Activated T-helper 17 cell treated with anti-CD3 and anti-CD28 coated beads, Interleukin-2, amount 50 U/mL, for 72 hours (primary cell): Measurements from ENCODE around the gene HCFC1. TPM values are rescaled to one million over a fixed set of nuclear protein-coding genes. Genes with fewer than 3 reads are reported as not detected.

Experiments
- ATAC-seq: fragments of 150-1000 bp; cut with Tn5 transposase; replicated peaks from 2 replicates; pipeline ENCODE4 v1.10.0; 2021; ENCODE audit warnings: mild to moderate bottlenecking, moderate library complexity
- H3K27ac Mint-ChIP-seq: one replicate; pipeline ENCODE4 v1.8.0; 2022; ENCODE audit warnings: mixed read lengths
- H3K27me3 Mint-ChIP-seq: one replicate; pipeline ENCODE4 v1.8.0; 2022; ENCODE audit warnings: mixed read lengths
- H3K36me3 Mint-ChIP-seq: one replicate; pipeline ENCODE4 v1.8.0; 2022; ENCODE audit warnings: low read depth, mild to moderate bottlenecking, mixed read lengths
- H3K4me1 Mint-ChIP-seq: one replicate; pipeline ENCODE4 v1.8.0; 2022; ENCODE audit warnings: mixed read lengths
- H3K4me3 Mint-ChIP-seq: one replicate; pipeline ENCODE4 v1.8.0; 2022; ENCODE audit warnings: mild to moderate bottlenecking, mixed read lengths
- H3K9me3 Mint-ChIP-seq: one replicate; pipeline ENCODE4 v1.8.0; 2022; ENCODE audit warnings: mixed read lengths
- total RNA-seq, 2 donors: library from RNA; stranded (reverse); gene quantifications; one replicate each; pipeline ENCODE4 v1.2.3, GENCODE V29; 2022

Gene HCFC1
- total RNA-seq, 2 donors from 2014 or later, result 85.5 to 134 TPM

- ATAC-seq, result no peak
- no peaks in the 10 kb centered on the region for H3K9me3 Mint-ChIP-seq
- H3K27ac Mint-ChIP-seq, result peak overlapping the region; percentile 83
- H3K4me1 Mint-ChIP-seq, result peaks cover 4% of the 10 kb centered on the region
- H3K4me3 Mint-ChIP-seq, result peak overlapping the region; percentile 88
- no peaks in the 10 kb centered on the region for H3K27me3 Mint-ChIP-seq
- peaks cover 37% of the 10 kb centered on the region for H3K36me3 Mint-ChIP-seq
Observed at GRCh38 chrX:153925387-153925738, 46.3 kb downstream of the HCFC1 start.

GRCh38 chrX:153924149-153924861, 47.3 kb downstream of the HCFC1 start:
- no peaks in the 10 kb centered on the region for H3K27me3 Mint-ChIP-seq
- H3K4me1 Mint-ChIP-seq, result peaks cover 4% of the 10 kb centered on the region
- H3K9me3 Mint-ChIP-seq, result no peaks in the 10 kb centered on the region
- H3K27ac Mint-ChIP-seq, result peak overlapping the region; percentile 83
- peak overlapping the region; percentile 88 for H3K4me3 Mint-ChIP-seq
- ATAC-seq, result no peak
- H3K36me3 Mint-ChIP-seq, result peaks cover 47% of the 10 kb centered on the region

GRCh38 chrX:153922932-153923857, 48.4 kb downstream of the HCFC1 start:
- Mint-ChIP-seq H3K36me3 (peaks cover 38% of the 10 kb centered on the region), H3K9me3 (no peaks in the 10 kb centered on the region), H3K27ac (peak overlapping the region; percentile 83), H3K4me3 (peak overlapping the region; percentile 88), H3K27me3 (no peaks in the 10 kb centered on the region), H3K4me1 (peaks cover 4% of the 10 kb centered on the region)
- no peak for ATAC-seq

DNA sequence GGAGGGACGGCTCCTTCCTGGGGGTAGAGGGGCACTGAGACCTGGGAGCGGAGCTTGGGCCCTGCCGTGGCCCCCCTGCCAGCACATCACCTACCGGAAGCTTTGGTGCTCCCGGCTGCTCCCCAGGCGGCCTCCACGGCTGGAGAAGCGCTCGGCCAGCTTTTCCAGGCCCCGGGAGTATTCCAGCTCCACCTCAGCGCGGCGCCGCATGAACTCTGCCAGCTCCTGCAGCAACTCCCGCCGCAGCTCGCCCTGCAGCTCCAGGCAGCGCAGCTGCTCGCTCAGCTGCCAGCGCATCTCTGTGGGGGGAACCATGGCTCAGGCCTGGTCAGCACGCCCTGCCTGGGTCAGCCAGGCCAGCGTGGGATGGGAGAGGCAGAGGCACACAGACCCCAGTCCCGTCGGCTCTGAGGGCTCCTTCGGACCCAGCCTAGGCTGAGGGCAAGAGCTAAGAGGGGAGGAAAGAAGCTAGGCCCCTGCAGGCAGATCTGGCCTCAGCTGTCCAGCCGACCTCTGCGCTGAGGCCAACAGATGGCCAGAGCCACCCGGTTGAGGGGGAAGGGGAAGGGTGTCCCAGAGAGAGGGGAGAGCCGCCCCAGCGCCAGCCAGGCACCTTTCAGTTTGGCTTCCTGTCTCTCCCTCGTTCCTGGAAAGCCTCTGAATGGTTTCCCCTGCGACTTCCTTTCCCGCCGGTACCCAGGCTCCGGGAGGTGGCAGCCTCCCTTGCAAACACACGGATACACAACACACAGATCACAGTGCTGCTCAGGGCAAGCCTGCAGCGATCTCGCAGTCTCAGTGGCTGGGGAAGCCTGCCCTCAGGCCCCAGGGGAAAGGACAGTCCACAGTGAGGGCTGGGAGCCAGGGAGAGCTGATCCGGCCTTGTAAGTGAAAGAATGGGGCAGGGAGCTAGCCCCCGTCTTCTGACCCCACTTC, 49.8 kb downstream of the HCFC1 start:
- no peak for ATAC-seq
- Mint-ChIP-seq H3K27ac (peak overlapping the region; percentile 72), H3K27me3 (no peaks in the 10 kb centered on the region), H3K4me3 (peak overlapping the region; percentile 88), H3K36me3 (peaks cover 48% of the 10 kb centered on the region), H3K9me3 (no peaks in the 10 kb centered on the region), H3K4me1 (peaks cover 4% of the 10 kb centered on the region)

DNA sequence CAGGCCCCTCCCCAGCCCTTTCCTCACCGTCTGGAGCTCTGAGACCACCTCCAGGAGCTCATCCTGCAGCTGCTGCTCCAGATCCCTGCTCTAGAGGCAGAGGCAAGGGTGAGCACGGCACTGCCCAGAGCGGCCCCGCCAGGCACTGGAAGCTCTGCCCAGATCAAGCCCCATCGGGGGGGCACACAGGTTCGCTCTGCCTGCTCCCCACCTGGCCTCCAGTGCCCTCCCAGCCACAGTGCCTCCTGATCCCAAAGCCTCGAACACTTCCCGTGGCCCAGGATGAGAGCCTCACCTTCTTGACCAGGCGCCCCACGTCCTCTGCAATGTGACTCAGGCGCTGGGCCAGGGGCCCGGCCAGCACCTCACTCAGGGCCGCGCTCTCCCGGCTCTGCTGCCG, 50.5 kb downstream of the HCFC1 start:
- H3K27me3 Mint-ChIP-seq, result no peaks in the 10 kb centered on the region
- no peak overlapping the region for H3K27ac Mint-ChIP-seq
- peaks cover 4% of the 10 kb centered on the region for H3K4me1 Mint-ChIP-seq
- no peak for ATAC-seq
- no peak overlapping the region for H3K4me3 Mint-ChIP-seq
- H3K36me3 Mint-ChIP-seq, result peaks cover 55% of the 10 kb centered on the region
- no peaks in the 10 kb centered on the region for H3K9me3 Mint-ChIP-seq

DNA sequence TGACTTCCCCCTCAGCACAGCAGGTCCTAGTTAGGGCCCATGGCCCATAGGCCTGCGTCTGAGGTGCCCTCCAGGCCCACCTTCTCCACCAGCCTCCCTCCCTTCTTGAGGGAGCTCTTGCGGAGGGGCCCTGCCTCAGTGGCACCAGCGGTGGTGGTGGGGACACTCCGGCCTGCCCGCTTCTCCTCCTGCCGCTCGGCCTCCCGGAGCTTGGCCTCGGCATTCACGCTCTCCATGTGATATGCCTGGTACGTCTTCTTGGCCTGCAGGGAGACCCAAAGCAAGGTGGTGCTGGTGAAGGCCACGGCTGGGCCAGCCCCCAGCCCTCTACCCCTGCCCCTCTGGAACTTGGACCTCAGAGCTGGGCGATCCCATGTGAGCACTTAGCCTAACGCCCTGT, 51.1 kb downstream of the HCFC1 start:
- Mint-ChIP-seq H3K4me1 (peaks cover 4% of the 10 kb centered on the region), H3K27ac (no peak overlapping the region), H3K9me3 (no peaks in the 10 kb centered on the region), H3K36me3 (peaks cover 60% of the 10 kb centered on the region), H3K4me3 (no peak overlapping the region), H3K27me3 (no peaks in the 10 kb centered on the region)
- ATAC-seq, result no peak

DNA sequence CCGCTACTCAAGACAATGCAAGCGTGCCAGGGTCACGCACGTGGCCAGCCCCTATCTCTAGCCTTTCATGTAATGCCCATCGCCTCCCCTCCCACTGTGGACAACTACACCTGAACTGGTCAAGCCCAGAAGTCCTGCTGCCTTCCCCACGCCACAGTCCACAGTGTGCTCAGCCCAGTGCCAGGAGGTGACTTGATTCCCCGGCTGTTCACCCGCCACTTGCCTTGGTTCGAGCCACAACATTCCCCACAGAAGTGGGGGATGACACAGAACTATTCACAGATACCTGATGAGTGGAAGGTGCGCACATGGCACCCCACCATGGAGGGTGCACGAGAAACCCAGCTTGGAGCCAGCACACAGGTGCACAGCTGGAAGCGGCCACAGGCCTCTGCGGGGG, 52.3 kb downstream of the HCFC1 start:
- H3K27me3 Mint-ChIP-seq, result no peaks in the 10 kb centered on the region
- no peaks in the 10 kb centered on the region for H3K9me3 Mint-ChIP-seq
- H3K27ac Mint-ChIP-seq, result no peak overlapping the region
- no peak overlapping the region for H3K4me3 Mint-ChIP-seq
- ATAC-seq, result no peak
- H3K36me3 Mint-ChIP-seq, result peaks cover 64% of the 10 kb centered on the region
- H3K4me1 Mint-ChIP-seq, result peaks cover 4% of the 10 kb centered on the region

- Mint-ChIP-seq H3K27ac (no peak overlapping the region), H3K4me3 (no peak overlapping the region), H3K36me3 (peaks cover 60% of the 10 kb centered on the region), H3K9me3 (no peaks in the 10 kb centered on the region), H3K27me3 (no peaks in the 10 kb centered on the region), H3K4me1 (peaks cover 4% of the 10 kb centered on the region)
- ATAC-seq, result no peak
Observed at GRCh38 chrX:153917869-153918268, 53.7 kb downstream of the HCFC1 start.

GRCh38 chrX:153913701-153914100, 57.9 kb downstream of the HCFC1 start:
- H3K27ac Mint-ChIP-seq, result no peak overlapping the region
- H3K27me3 Mint-ChIP-seq, result no peaks in the 10 kb centered on the region

DNA sequence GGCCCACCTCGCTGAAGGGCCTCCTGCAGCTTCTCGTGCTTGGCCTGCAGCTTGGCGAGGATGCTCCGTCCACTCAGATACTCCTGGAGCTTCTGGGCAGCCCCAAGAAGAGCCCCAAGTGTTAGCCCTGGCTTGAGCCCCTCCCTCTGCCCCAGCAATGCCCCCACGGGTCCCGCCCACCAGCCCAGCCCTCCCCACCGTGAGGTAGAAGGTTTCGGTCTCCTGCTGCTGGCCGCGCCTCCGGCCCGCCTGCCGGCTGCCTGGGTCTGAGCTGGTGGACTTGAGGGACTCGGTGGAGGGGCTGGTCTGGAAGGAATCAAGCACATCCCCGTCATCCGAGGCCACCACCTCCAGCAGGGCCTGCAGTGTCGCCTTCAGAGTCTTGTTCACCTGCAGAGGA, 58.4 kb downstream of the HCFC1 start:
- no peaks in the 10 kb centered on the region for H3K27me3 Mint-ChIP-seq
- no peaks in the 10 kb centered on the region for H3K4me1 Mint-ChIP-seq
- no peak overlapping the region for H3K27ac Mint-ChIP-seq
- no peak for ATAC-seq
- no peak overlapping the region for H3K4me3 Mint-ChIP-seq
- no peaks in the 10 kb centered on the region for H3K9me3 Mint-ChIP-seq
- H3K36me3 Mint-ChIP-seq, result peaks cover 56% of the 10 kb centered on the region

More at GRCh38 chrX:153913701-153914100, 57.9 kb downstream of the HCFC1 start:
- no peaks in the 10 kb centered on the region for H3K4me1 Mint-ChIP-seq
- peaks cover 57% of the 10 kb centered on the region for H3K36me3 Mint-ChIP-seq
- ATAC-seq, result no peak
- H3K9me3 Mint-ChIP-seq, result no peaks in the 10 kb centered on the region
- H3K4me3 Mint-ChIP-seq, result no peak overlapping the region

GRCh38 chrX:153911798-153912197, 59.8 kb downstream of the HCFC1 start:
- Mint-ChIP-seq H3K36me3 (peaks cover 46% of the 10 kb centered on the region), H3K4me3 (no peak overlapping the region), H3K4me1 (no peaks in the 10 kb centered on the region), H3K27ac (peak overlapping the region; percentile 70), H3K9me3 (no peaks in the 10 kb centered on the region), H3K27me3 (no peaks in the 10 kb centered on the region)
- no peak for ATAC-seq

DNA sequence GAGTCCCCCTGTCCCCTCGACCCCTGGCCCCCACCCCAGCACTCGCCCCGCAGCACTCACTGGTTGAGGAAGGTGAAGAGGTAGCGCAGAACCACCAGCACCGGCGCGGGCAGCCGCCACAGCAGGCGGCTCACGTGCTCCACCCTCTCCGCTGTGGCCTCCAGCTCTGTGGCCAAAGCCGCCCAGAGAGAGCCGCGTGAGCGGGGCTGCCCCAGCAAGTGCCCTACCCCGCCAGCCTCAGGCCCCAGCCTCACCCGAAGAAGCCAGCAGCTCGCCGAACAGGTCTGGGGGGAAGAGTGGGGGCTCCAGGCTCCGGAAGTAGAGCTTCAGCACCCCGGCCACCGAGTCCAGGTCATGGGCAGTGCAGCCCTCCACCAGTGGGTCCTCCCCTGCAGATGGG, 61.2 kb downstream of the HCFC1 start:
- Mint-ChIP-seq H3K27me3 (no peaks in the 10 kb centered on the region), H3K36me3 (peaks cover 33% of the 10 kb centered on the region), H3K9me3 (no peaks in the 10 kb centered on the region), H3K4me3 (no peak overlapping the region), H3K27ac (no peak overlapping the region), H3K4me1 (peaks cover 6% of the 10 kb centered on the region)
- ATAC-seq, result no peak

- H3K4me3 Mint-ChIP-seq, result no peak overlapping the region
- no peak overlapping the region for H3K27ac Mint-ChIP-seq
- ATAC-seq, result no peak
- H3K36me3 Mint-ChIP-seq, result peaks cover 31% of the 10 kb centered on the region
- H3K9me3 Mint-ChIP-seq, result no peaks in the 10 kb centered on the region
- H3K4me1 Mint-ChIP-seq, result peaks cover 6% of the 10 kb centered on the region
- H3K27me3 Mint-ChIP-seq, result no peaks in the 10 kb centered on the region
Observed at GRCh38 chrX:153909980-153910360, 61.6 kb downstream of the HCFC1 start.
